ENCODE measurements around the gene HNRNPF.
"Not testable (repeated sequence)": the region's sequence is repeated elsewhere in the genome, so short reads cannot be mapped to it uniquely, and the experiment has no call there.

HNRNPF gene

DNA sequence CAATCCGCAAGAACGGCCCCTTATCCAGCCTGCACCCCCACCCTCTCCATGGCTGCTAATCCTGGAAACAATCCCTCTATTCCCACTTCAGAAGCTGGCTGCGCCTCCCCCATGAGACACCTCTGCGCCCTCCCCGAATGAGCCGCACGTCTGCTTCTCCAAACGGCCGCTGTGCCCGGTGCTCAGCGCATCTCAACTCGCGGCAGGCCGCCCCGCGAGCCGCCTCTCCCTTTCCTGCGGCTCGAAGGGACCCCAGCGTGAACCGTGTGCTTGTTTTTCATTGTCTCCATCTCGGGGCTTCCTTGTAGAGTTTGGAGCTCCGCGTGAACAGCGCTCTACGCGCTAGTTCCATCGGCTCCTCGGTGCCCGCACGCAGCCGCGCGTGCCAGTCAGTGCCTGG lies 58.3 kb downstream of the HNRNPF start:
- no peak for DNase-seq (ENCODE audit: low read depth in 1 of 2, low spot score in 1 of 2)

DNA sequence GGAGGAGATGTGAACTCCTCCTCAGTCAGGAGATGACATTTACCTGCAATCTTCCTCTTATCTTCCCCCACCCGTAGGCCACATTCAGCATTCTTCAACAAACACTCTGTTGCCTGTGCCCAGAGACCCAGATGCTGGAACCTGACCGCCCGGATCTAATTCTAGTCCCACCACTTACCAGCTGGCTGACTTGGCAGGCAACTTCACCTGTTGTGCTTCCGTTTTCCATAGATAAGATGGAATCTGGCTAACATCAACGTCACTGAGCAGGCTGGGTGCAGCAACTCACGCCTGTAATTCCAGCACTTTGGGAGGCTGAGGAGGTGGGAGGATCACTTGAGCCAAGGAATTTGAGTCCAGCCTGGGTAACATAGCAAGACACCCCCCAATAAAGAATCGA lies 58.8 kb downstream of the HNRNPF start:
- DNase-seq (ENCODE audit: low read depth in 1 of 2, low spot score in 1 of 2), result no peak

GRCh38 chr10:43348511-43349312 lies 60.3 kb downstream of the HNRNPF start:
- peak; percentile 72 to 76 for DNase-seq (ENCODE audit: low read depth in 1 of 2, low spot score in 1 of 2)

GRCh38 chr10:43347997-43348396 lies 61.0 kb downstream of the HNRNPF start:
- DNase-seq (ENCODE audit: low read depth in 1 of 2, low spot score in 1 of 2), result no peak

- no peak for DNase-seq (ENCODE audit: low read depth in 1 of 2, low spot score in 1 of 2)
Observed at GRCh38 chr10:43344051-43344450, 64.9 kb downstream of the HNRNPF start.

GRCh38 chr10:43343126-43343525 lies 65.9 kb downstream of the HNRNPF start:
- DNase-seq (ENCODE audit: low read depth in 1 of 2, low spot score in 1 of 2), result no peak

DNA sequence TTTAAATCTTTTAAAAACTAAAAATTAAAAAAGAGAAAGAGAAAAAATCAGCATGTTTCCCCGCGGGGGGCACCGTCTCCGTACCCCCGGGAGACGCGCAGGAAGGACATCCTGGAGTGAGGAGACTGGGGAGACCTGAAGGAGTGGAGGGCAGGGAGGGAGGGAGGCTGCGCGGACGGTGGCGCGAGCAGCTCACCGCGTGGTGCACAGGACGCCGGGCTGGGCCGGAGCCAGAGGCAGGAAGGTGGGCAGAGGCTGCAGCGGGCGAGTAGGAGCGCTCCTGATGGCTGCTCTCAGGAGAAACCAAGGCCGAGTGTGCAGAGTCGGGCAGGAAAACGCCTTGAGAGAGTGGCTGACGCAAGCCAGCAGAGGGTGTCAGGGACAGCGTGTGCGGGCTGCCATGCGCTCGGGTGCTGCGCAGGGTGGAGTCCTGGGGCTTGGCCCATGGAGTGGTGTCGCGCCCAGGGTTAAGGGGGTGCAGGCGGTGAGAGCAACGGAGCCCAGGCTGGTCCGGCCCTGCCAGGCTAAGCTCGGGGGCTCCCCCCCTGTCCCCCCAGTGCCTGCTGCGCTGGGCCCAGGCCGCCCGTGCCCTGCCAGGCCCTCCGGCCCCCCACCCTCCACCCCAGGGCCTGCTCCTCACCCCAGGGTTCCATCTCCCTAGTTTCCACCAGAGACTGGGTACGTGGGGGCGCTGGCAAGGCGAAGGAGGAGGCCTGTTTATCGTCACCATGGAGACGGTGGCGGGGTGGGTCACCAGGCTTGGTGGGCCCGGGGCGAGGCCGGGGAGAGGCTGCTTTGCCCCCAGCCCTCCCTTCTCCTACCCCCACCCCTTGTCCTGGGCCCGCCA lies 66.5 kb downstream of the HNRNPF start:
- no peak for DNase-seq (ENCODE audit: low read depth in 1 of 2, low spot score in 1 of 2)

DNA sequence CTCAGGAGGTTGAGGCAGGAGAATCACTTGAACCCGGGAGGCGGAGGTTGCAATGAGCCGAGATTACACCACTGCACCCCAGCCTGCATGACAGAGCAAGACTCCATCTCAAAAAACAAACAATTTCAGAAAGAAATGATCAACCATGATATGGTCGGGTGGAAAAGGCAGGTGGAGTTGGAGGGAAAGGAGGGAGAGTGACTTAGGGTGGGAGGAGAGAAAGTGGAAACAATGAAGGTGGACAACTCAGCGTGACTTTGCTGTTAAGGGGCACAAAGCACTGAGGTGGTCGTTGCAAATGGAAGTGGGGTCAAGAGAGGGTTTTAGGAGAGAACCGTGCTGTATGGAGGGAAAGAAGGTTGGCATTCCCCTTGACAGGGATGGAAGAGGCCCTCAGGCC lies 67.5 kb downstream of the HNRNPF start:
- no peak for DNase-seq (ENCODE audit: low read depth in 1 of 2, low spot score in 1 of 2)

DNA sequence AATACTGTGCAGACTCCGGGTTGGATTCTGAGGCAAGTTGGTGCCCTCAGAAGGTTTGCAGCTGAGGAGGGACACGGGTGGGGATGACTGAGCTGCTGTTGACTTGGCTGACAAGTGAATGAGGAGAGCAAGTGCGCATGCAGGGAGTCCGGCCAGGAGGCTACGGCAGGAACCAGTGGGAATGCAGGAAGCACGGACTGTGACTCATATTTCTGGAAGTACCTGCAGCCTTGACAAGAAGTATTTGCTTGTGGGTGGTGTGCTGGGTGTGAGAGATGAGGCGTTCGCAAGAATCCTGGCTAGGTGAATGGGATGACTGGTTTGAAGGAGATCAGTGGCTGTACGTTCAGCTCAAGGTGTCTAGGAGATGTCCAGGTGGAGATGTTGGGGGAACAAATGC lies 68.4 kb downstream of the HNRNPF start:
- DNase-seq (ENCODE audit: low read depth in 1 of 2, low spot score in 1 of 2), result no peak

DNA sequence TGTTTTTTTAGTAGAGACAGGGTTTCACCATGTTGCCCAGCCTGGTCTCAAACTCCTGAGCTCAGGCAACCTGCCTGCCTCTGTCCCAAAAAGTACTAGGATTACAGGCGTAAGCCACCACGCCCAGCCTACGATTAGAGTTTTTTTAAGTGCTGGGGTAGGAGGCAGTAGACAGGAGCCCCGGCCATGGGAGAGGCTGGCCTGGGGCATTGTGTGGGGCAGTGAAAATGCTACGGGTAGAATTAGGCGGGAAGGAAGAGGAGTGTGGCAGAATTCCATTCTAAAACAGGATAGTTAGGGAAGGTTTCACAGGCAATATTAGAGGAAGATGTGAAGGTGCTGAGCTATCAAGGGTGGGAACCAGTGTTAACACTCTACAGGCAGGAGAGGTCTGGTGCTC lies 68.9 kb downstream of the HNRNPF start:
- no peak for DNase-seq (ENCODE audit: low read depth in 1 of 2, low spot score in 1 of 2)

DNA sequence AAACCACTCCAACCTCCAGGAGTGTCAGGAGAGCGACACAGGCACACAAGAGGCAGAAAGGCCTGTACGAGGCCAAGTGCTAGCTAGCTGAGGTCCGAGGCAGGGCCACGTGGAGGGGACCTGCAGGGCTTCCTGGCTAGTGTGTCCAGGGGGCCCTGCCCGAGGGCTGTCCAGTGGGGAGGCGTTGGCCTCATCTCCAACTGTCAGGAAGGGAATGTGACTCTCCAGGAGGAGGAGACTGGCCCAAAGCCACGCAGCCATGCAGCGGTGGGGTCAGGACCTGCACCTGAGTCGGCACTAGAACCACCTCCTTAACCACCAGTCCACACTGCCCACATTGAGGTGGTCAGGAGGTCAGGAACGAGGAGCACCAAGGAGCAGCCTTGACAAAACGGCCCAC lies 69.8 kb downstream of the HNRNPF start:
- DNase-seq (ENCODE audit: low read depth in 1 of 2, low spot score in 1 of 2), result no peak

- no peak for DNase-seq (ENCODE audit: low read depth in 1 of 2, low spot score in 1 of 2)
Observed at GRCh38 chr10:43338117-43338516, 70.9 kb downstream of the HNRNPF start.

- not testable (repeated sequence) for DNase-seq (ENCODE audit: low read depth in 1 of 2, low spot score in 1 of 2)
Observed at GRCh38 chr10:43337536-43337935, 71.5 kb downstream of the HNRNPF start.

- DNase-seq (ENCODE audit: low read depth in 1 of 2, low spot score in 1 of 2), result no peak
Observed at GRCh38 chr10:43336641-43337318, 72.2 kb downstream of the HNRNPF start.

DNA sequence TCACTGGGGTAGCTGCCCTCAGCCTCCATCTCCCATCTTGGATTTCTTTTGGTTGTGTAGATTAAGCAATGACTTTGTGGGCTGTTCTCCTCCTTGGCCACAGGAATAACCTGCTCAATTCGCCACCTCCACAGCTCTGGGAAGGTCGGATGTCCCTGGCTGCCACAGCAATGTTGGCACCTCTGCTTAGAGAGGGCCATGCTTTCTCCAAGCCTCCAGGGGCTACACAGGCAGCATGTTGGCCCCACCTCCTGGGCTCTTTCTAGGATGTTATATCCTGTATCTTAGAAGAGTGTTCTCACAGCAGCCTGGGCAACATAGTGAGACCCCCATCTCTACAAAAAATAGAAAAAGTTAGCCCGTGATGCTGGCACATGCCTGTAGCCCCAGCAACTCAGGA lies 72.9 kb downstream of the HNRNPF start:
- no peak for DNase-seq (ENCODE audit: low read depth in 1 of 2, low spot score in 1 of 2)
